Type B pancreatic cell (in vitro differentiated cells): ENCODE measurements around the gene PPIG. TPM values are rescaled to one million over a fixed set of nuclear protein-coding genes. Genes with fewer than 3 reads are reported as not detected.
A peak's percentile ranks its signal among the peaks of the same experiment; 100 is the strongest.
"Not testable (repeated sequence)": the region's sequence is repeated elsewhere in the genome, so short reads cannot be mapped to it uniquely, and the experiment has no call there.

Experiments
- DNase-seq: peaks from one replicate; pipeline ENCODE4 v3.0.0; 2021; ENCODE audit warnings: mixed read lengths; ENCODE audit not compliant: unreplicated experiment; ENCODE audit errors: extremely low spot score
- H3K27ac Mint-ChIP-seq: 2 replicates; pipeline ENCODE4 v1.8.0; 2021; ENCODE audit warnings: mild to moderate bottlenecking, mixed read lengths
- H3K27me3 Mint-ChIP-seq: 2 replicates; pipeline ENCODE4 v1.8.0; 2021; ENCODE audit warnings: mixed read lengths
- H3K36me3 Mint-ChIP-seq: 2 replicates; pipeline ENCODE4 v1.8.0; 2021; ENCODE audit warnings: mixed read lengths
- H3K4me1 Mint-ChIP-seq: one replicate; pipeline ENCODE4 v1.8.0; 2021; ENCODE audit warnings: mixed read lengths; ENCODE audit not compliant: unreplicated experiment
- H3K4me3 Mint-ChIP-seq: 2 replicates; pipeline ENCODE4 v1.8.0; 2021; ENCODE audit warnings: mild to moderate bottlenecking, mixed read lengths
- H3K9me3 Mint-ChIP-seq: 2 replicates; pipeline ENCODE4 v1.8.0; 2021; ENCODE audit warnings: mixed read lengths
- total RNA-seq: library from RNA; stranded (reverse); gene quantifications from 2 replicates; pipeline ENCODE4 v1.2.1, GENCODE V29; 2021; ENCODE audit warnings: low replicate concordance
- TF ChIP-seq, protein P1 (sequence below): fragments of 200-600 bp; sonication (generic); conservative IDR thresholded peaks from 2 replicates; pipeline ENCODE4 v1.5.0; 2021; ENCODE audit warnings: antibody characterized with exemption, mild to moderate bottlenecking

Gene PPIG
- total RNA-seq, 1 donor from 2014 or later, result 61.4 TPM

DNA sequence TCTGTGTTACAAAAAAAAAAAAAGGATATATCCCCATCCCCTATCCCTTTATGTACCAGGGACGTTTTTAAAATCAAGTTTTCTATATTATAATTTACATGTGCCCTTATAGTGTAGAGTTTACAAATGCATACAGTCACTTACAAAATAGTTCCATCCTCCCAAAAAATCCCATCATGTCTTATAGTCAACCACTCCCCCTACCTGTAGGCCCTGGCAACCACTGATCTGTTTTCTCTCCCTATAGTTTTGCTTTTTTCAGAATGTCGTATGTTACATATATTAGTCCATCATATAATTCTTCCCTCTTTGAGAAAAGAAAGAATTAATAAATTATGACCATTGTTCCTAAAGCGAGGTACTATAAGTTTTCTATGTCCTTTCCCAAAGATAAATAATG, 92.2 kb downstream of the PPIG start:
- Mint-ChIP-seq H3K4me1 (no peaks in the 10 kb centered on the region), H3K4me3 (no peak overlapping the region), H3K9me3 (peaks cover 3% of the 10 kb centered on the region), H3K27ac (no peak overlapping the region), H3K27me3 (no peaks in the 10 kb centered on the region), H3K36me3 (no peaks in the 10 kb centered on the region)
- no peak for DNase-seq
- TF ChIP-seq, protein P1, sequence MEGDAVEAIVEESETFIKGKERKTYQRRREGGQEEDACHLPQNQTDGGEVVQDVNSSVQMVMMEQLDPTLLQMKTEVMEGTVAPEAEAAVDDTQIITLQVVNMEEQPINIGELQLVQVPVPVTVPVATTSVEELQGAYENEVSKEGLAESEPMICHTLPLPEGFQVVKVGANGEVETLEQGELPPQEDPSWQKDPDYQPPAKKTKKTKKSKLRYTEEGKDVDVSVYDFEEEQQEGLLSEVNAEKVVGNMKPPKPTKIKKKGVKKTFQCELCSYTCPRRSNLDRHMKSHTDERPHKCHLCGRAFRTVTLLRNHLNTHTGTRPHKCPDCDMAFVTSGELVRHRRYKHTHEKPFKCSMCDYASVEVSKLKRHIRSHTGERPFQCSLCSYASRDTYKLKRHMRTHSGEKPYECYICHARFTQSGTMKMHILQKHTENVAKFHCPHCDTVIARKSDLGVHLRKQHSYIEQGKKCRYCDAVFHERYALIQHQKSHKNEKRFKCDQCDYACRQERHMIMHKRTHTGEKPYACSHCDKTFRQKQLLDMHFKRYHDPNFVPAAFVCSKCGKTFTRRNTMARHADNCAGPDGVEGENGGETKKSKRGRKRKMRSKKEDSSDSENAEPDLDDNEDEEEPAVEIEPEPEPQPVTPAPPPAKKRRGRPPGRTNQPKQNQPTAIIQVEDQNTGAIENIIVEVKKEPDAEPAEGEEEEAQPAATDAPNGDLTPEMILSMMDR, result peak; percentile 52

DNA sequence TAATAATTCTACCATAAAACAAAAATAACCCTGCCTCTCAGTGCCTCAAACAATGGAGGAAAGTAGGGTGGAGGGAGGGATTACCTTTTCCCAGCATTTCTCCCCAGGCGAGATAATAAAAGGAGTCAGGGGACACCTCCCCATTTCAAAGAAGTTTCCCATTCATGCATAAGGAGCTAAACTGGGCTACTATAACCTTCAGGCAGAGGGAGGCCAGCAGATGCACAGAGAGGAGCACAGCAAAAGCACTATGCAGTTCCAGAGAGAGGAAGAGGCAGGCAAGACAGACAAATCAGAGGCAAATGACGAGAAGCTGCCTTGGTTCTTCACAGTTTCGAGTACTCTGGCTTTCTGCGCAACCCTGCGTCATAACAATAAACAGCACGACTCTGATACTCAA, 92.7 kb downstream of the PPIG start:
- no peak for DNase-seq
- TF ChIP-seq, protein P1, result no peak
- Mint-ChIP-seq H3K27ac (no peak overlapping the region), H3K4me3 (no peak overlapping the region), H3K9me3 (peaks cover 3% of the 10 kb centered on the region), H3K27me3 (no peaks in the 10 kb centered on the region), H3K36me3 (no peaks in the 10 kb centered on the region), H3K4me1 (no peaks in the 10 kb centered on the region)

DNA sequence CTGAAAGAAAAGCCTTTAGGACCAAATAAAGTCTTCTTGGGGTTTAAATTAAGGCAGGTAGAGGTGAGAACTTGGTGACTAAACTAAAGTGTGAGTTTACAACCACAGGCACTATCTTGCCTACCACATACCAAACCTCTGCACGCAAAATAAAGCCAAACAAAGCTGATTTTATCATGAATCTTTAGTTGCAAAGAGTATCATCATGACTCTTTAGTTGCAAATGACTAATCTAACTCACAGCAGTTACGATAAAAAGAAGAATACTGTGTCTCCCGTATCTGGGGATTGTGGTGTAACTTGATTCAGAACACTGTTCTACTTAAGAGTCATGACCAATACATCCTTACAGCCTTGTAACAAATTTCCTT, 98.9 kb downstream of the PPIG start:
- Mint-ChIP-seq H3K4me3 (no peak overlapping the region), H3K27me3 (no peaks in the 10 kb centered on the region), H3K36me3 (peaks cover 6% of the 10 kb centered on the region), H3K4me1 (no peaks in the 10 kb centered on the region), H3K9me3 (peaks cover 6% of the 10 kb centered on the region), H3K27ac (no peak overlapping the region)
- TF ChIP-seq, protein P1, result no peak
- DNase-seq, result no peak

DNA sequence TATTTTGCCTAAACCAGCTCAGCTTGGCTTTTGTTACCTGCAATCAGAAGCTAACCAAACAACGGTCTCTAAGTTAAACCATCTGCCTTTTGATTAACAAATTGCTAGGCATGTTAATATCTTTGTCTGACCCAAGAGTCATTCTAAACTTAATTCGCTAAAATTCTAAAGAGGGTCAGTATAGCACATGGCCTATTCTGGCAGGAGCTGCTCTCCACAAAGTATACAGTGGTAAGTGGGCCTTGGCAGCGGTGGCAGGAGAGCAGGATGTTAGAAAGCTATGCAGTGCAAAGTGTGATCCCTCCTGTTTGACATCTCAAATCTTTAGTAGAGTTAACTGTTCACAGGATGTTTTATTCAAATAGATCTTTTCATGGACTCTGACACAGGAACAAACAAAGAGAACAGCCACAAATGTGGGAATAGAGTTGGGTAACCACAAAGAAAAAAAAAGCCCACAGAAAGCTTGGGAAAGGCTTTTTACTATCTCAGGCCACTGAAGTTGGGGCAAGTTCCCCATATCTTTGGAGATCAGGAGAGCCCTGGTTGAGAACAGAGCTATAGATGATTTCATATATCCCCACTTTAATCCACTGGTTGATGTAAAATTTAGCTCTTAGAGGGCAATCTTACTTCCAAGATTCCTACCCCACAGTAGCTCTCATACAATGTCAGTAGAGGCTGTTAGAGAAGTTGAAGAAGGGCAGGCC, 99.4 kb downstream of the PPIG start:
- Mint-ChIP-seq H3K9me3 (peaks cover 9% of the 10 kb centered on the region), H3K4me1 (no peaks in the 10 kb centered on the region), H3K27me3 (no peaks in the 10 kb centered on the region), H3K27ac (no peak overlapping the region), H3K36me3 (peaks cover 10% of the 10 kb centered on the region), H3K4me3 (no peak overlapping the region)
- no peak for DNase-seq
- TF ChIP-seq, protein P1, result no peak

DNA sequence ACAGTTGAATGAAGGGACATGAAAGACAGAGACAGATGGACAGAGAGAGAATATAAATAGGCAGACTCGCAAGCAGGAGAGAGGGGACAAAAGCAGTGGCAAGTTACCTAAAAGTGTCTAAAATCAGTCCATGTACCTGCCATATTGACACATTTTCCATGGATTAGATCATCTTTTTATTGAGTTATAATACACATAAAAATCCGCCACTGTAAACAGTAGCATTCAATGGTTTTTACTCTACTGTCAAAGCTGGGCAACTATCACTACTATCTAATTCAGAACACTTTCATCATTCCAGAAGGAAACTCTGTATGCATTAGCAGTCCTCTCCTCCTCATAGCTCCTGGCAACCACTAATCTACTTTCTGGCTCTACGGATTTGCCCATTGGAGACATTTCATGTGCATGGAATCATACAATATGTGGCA, 100.0 kb downstream of the PPIG start:
- Mint-ChIP-seq H3K36me3 (peaks cover 13% of the 10 kb centered on the region), H3K4me1 (no peaks in the 10 kb centered on the region), H3K27me3 (no peaks in the 10 kb centered on the region), H3K9me3 (peaks cover 12% of the 10 kb centered on the region), H3K27ac (no peak overlapping the region), H3K4me3 (no peak overlapping the region)
- TF ChIP-seq, protein P1, result no peak
- no peak for DNase-seq

DNA sequence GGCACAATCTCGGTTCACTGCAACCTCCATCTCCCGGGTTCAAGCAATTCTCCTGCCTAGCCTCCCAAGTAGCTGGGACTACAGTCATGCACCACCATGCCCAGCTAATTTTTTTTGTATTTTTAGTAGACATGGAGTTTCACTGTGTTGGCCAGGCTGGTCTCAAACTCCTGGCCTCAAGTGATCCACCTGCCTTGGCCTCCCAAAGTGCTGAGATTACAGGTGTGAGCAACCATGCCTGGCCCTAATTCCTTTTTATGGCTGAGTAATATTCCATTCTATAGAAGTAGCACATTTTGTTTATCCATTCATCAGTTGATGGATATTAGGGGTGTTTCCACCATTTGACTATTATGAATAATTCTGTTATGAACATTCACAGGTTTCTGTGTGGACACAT, 100.6 kb downstream of the PPIG start:
- not testable (repeated sequence) for H3K27me3 Mint-ChIP-seq, H3K4me3 Mint-ChIP-seq, DNase-seq, H3K27ac Mint-ChIP-seq, H3K4me1 Mint-ChIP-seq
- H3K9me3 Mint-ChIP-seq, result peaks cover 12% of the 10 kb centered on the region
- H3K36me3 Mint-ChIP-seq, result peaks cover 13% of the 10 kb centered on the region

DNA sequence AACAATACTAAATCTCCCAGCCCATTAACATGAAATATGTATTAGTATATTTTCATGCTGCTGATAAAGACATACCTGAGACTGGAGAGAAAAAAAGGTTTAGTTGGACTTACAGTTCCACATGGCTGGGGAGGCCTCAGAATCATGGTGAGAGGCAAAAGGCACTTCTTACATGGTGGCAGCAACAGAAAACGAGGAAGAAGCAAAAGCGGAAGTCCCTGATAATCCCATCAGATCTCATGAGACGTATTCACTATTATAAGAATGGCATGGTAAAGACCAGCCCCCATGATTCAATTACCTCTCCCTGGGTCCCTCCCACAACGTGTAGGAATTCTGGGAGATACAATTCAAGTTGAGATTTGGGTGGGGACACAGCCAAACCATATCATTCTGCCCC, 102.7 kb downstream of the PPIG start:
- DNase-seq, H3K27me3 Mint-ChIP-seq, H3K4me1 Mint-ChIP-seq, H3K4me3 Mint-ChIP-seq, H3K27ac Mint-ChIP-seq: not testable (repeated sequence)
- Mint-ChIP-seq H3K36me3 (peaks cover 13% of the 10 kb centered on the region), H3K9me3 (peaks cover 14% of the 10 kb centered on the region)

DNA sequence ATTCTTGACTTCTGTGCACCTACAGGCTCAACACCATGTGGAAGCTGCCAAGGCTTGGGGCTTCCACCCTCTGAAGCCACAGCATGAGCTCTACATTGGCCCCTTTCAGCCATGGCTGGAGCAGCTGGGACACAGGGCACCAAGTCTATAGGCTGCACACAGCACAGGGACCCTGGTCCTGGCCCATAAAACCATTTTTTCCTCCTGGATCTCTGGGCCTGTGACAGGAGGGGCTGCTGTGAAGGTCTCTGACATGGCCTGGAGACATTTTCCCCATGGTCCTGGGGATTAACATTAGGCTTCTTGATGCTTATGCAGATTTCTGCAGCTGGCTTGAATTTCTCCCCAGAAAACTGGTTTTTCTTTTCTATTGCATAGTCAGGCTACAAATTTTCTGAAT, 103.8 kb downstream of the PPIG start:
- not testable (repeated sequence) for H3K4me3 Mint-ChIP-seq, H3K27ac Mint-ChIP-seq

More for the DNA sequence above, 103.8 kb downstream of the PPIG start:
- DNase-seq, H3K4me1 Mint-ChIP-seq, H3K27me3 Mint-ChIP-seq: not testable (repeated sequence)
- Mint-ChIP-seq H3K9me3 (peaks cover 14% of the 10 kb centered on the region), H3K36me3 (peaks cover 13% of the 10 kb centered on the region)
